Type B pancreatic cell (in vitro differentiated cells): ENCODE measurements around the gene FTH1. TPM values are rescaled to one million over a fixed set of nuclear protein-coding genes. Genes with fewer than 3 reads are reported as not detected.

Experiments used
- DNase-seq: peaks from one replicate; pipeline ENCODE4 v3.0.0; 2021; ENCODE audit warnings: mixed read lengths; ENCODE audit not compliant: unreplicated experiment; ENCODE audit errors: extremely low spot score
- H3K27ac Mint-ChIP-seq: 2 replicates; pipeline ENCODE4 v1.8.0; 2021; ENCODE audit warnings: mild to moderate bottlenecking, mixed read lengths
- H3K27me3 Mint-ChIP-seq: 2 replicates; pipeline ENCODE4 v1.8.0; 2021; ENCODE audit warnings: mixed read lengths
- H3K36me3 Mint-ChIP-seq: 2 replicates; pipeline ENCODE4 v1.8.0; 2021; ENCODE audit warnings: mixed read lengths
- H3K4me1 Mint-ChIP-seq: one replicate; pipeline ENCODE4 v1.8.0; 2021; ENCODE audit warnings: mixed read lengths; ENCODE audit not compliant: unreplicated experiment
- H3K4me3 Mint-ChIP-seq: 2 replicates; pipeline ENCODE4 v1.8.0; 2021; ENCODE audit warnings: mild to moderate bottlenecking, mixed read lengths
- H3K9me3 Mint-ChIP-seq: 2 replicates; pipeline ENCODE4 v1.8.0; 2021; ENCODE audit warnings: mixed read lengths
- total RNA-seq: library from RNA; stranded (reverse); gene quantifications from 2 replicates; pipeline ENCODE4 v1.2.1, GENCODE V29; 2021; ENCODE audit warnings: low replicate concordance
- TF ChIP-seq, protein P1 (sequence below): fragments of 200-600 bp; sonication (generic); conservative IDR thresholded peaks from 2 replicates; pipeline ENCODE4 v1.5.0; 2021; ENCODE audit warnings: antibody characterized with exemption, mild to moderate bottlenecking

Gene FTH1
- total RNA-seq, 1 donor from 2014 or later: 1,346 TPM

DNA sequence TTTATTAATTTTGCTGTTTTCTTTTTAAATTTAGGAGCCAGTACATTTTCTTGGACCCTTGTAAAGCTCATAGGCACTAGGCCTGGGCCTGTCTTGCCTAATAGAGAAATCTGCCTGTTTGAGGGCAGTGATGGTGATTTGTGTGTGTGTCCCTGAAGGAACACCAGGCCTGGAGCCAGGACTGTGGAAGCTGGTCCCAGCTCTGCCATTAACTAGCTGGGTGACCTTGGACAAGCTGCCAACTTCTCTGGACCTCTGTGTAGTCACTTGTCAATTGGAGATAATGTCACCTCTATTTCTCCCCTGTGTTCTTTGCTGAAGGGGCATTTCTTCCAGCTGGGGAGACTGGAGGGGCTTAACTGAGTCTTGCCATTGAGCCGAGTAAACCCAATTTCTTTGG, 16.0 kb upstream of the FTH1 start:
- no peak for DNase-seq
- TF ChIP-seq, protein P1, sequence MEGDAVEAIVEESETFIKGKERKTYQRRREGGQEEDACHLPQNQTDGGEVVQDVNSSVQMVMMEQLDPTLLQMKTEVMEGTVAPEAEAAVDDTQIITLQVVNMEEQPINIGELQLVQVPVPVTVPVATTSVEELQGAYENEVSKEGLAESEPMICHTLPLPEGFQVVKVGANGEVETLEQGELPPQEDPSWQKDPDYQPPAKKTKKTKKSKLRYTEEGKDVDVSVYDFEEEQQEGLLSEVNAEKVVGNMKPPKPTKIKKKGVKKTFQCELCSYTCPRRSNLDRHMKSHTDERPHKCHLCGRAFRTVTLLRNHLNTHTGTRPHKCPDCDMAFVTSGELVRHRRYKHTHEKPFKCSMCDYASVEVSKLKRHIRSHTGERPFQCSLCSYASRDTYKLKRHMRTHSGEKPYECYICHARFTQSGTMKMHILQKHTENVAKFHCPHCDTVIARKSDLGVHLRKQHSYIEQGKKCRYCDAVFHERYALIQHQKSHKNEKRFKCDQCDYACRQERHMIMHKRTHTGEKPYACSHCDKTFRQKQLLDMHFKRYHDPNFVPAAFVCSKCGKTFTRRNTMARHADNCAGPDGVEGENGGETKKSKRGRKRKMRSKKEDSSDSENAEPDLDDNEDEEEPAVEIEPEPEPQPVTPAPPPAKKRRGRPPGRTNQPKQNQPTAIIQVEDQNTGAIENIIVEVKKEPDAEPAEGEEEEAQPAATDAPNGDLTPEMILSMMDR: no peak
- H3K4me1 Mint-ChIP-seq: peaks cover 20% of the 10 kb centered on the region
- peaks cover 7% of the 10 kb centered on the region for H3K9me3 Mint-ChIP-seq
- no peak overlapping the region for H3K27ac Mint-ChIP-seq
- H3K27me3 Mint-ChIP-seq: no peaks in the 10 kb centered on the region
- H3K4me3 Mint-ChIP-seq: no peak overlapping the region
- H3K36me3 Mint-ChIP-seq: peaks cover 6% of the 10 kb centered on the region

DNA sequence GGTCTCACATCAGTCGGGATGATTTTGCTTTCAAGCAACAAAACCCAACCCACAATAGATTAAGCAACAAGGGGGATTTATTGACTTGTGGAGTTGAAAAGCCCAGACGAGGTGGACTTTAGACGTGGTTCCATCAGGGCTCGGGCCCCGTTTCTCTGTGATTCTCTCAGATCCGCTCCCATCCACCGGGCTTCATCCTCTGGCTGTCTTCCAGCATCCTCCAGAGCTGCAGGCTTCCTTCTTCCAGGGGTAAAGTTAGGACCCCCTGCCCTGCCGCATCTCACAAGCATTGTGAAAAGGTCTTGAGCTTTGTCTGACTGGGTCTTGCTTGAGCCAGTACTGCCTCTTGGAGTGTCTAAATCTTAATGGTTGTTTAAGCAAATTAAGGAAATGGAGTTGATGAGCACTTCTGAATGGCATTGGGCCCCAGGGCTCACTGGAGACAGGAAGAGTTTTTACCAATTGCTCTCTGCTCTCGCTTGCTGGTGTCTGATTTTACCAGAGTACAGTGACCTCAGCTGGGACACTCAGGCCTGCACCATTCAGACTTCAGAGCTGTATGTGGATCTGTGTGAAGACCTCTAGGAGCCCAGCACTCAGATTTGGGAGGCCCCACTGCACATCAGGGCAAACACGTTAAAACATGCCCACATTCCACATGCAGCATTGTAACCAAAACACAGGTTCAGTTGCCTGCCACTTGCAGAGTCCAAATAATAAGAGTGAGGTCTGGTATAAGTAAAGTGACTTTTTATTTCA, 13.5 kb upstream of the FTH1 start:
- DNase-seq: no peak
- Mint-ChIP-seq H3K36me3 (peaks cover 2% of the 10 kb centered on the region), H3K9me3 (peaks cover 2% of the 10 kb centered on the region), H3K4me1 (peaks cover 17% of the 10 kb centered on the region), H3K4me3 (no peak overlapping the region), H3K27me3 (no peaks in the 10 kb centered on the region), H3K27ac (peak overlapping the region; percentile 70)
- TF ChIP-seq, protein P1: no peak

DNA sequence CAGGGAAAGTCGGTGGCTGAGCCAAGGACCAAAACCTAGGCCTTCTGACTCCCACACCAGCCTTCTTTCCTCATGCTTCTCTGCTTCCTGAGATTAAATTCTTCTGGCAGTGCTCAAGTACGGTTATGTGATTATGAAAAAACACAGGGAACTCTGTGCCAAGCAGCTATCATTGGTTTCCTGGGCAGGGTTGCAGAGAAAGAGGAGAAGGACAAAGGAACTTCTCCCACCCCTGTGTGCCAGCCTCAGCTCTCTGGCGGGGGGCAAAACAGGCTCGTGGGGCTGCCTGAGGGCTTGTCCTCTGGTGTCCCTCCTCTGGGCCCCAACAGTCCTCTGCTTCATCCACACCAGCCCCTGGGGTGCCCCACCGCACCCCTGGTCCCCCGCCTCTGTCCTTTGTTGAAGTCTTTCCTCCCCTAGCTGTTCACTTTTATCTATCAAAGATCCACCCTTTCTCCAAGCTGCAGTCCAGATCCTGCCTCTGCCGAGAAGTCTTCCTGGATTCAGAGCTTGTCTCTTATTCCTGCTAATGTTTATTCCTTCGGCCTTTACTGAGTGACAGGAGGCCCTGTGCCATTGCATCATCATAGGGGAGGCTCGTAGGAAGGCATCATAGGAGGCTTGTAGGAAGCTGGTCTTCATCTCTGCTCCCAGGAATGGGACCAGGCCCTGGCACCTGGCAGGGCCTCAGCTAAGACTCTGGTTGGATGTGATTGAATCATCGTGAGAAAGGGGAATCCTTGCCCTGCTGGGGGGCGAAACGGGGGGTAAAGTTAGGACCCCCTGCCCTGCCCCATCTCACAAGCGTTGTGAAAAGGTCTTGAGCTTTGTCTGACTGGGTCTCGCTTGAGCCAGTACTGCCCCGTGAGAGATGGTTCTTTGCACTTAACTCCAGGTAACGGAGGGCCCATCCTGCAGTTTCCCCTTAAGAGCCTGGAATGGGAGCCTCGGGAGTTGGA, 11.5 kb upstream of the FTH1 start:
- Mint-ChIP-seq H3K27ac (no peak overlapping the region), H3K9me3 (no peaks in the 10 kb centered on the region)
- DNase-seq: no peak

DNA sequence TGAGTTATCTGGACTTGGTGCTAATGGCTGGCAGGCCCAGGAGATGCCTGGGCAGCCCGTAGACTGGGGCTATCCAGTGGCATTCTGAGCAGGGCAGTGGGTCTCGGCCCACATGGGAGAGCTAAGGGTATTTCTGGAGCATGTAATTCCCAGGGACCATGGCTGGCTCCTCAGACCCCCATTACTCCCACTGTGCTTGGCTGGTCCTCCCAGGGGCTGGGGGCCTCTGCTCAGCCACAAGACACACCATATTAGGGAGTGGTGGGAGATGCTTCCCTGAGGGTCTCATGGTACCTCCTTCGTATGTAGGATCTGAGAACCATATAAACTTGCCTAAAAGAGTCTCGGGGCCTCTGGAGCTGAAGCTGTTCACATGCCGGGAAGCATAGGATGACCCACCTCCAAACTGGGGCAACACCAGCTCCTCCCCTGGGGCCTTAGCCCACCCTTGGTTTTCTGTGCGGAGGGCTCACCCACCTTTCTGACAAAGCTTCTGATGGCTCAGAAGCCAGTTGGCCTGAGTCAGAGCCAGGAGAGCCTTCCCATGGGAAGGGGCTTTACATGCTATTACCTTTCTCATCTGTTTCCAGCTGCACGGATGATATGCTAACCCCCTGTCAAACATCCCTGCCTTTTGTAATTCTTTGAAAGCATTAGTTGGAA, 9.5 kb upstream of the FTH1 start:
- Mint-ChIP-seq H3K27me3 (no peaks in the 10 kb centered on the region), H3K4me3 (no peak overlapping the region), H3K27ac (no peak overlapping the region), H3K9me3 (no peaks in the 10 kb centered on the region), H3K4me1 (peaks cover 33% of the 10 kb centered on the region), H3K36me3 (no peaks in the 10 kb centered on the region)
- TF ChIP-seq, protein P1: no peak
- no peak for DNase-seq

More for the DNA sequence above, 11.5 kb upstream of the FTH1 start:
- Mint-ChIP-seq H3K4me3 (no peak overlapping the region), H3K27me3 (no peaks in the 10 kb centered on the region), H3K4me1 (peaks cover 21% of the 10 kb centered on the region), H3K36me3 (no peaks in the 10 kb centered on the region)
- TF ChIP-seq, protein P1: no peak

DNA sequence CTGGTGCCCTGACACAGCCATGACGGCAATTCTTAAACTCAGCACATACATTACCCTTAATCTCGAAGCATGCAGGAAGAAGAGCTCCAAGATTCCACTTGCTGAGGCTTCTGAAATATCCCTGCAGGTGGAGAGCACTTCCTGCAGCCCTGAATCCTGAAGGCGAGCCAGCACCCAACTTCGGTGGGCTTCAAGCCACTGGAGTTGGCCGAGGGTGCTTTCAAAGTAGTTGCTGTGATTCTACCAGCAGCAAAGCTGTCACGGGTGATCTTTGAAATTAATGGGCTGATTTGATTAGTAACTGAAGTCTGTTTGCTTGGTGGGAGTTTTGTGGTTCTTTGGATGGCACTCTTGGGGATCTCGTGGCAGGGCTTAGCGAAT, 9.0 kb upstream of the FTH1 start:
- H3K36me3 Mint-ChIP-seq: no peaks in the 10 kb centered on the region
- TF ChIP-seq, protein P1: no peak
- no peaks in the 10 kb centered on the region for H3K27me3 Mint-ChIP-seq
- peaks cover 38% of the 10 kb centered on the region for H3K4me1 Mint-ChIP-seq
- no peaks in the 10 kb centered on the region for H3K9me3 Mint-ChIP-seq
- H3K4me3 Mint-ChIP-seq: no peak overlapping the region
- DNase-seq: no peak
- no peak overlapping the region for H3K27ac Mint-ChIP-seq
